Dendritic cell treated with granulocyte-macrophage colony-stimulating factor and Interleukin-4, amounts not matched to agents 40 ng/mL and 50 ng/mL, for 4 days (primary cell): ENCODE results near the gene RNF180.

Source experiments
- H3K27ac Mint-ChIP-seq: one replicate; pipeline ENCODE4 v1.8.0; 2022; ENCODE audit warnings: mild to moderate bottlenecking, mixed read lengths
- H3K27me3 Mint-ChIP-seq: one replicate; pipeline ENCODE4 v1.8.0; 2022; ENCODE audit warnings: mild to moderate bottlenecking, mixed read lengths
- H3K36me3 Mint-ChIP-seq: one replicate; pipeline ENCODE4 v1.8.0; 2022; ENCODE audit warnings: low read depth, mixed read lengths
- H3K4me1 Mint-ChIP-seq: one replicate; pipeline ENCODE4 v1.8.0; 2022; ENCODE audit warnings: low read depth, mixed read lengths
- H3K4me3 Mint-ChIP-seq: one replicate; pipeline ENCODE4 v1.8.0; 2022; ENCODE audit warnings: mild to moderate bottlenecking, moderate library complexity, mixed read lengths
- H3K9me3 Mint-ChIP-seq: one replicate; pipeline ENCODE4 v1.8.0; 2022; ENCODE audit warnings: mixed read lengths
- intact Hi-C: fragments of 100-400 bp; cut with micrococcal nuclease; formaldehyde crosslinking; loops from one replicate; pipeline ENCODE4 v1.15.0; 2022

Gene RNF180

GRCh38 chr5:64418013-64418412 is 252.4 kb downstream of the RNF180 start:
- no peak overlapping the region for H3K4me3 Mint-ChIP-seq
- peaks cover 39% of the 10 kb centered on the region for H3K9me3 Mint-ChIP-seq
- no peak overlapping the region for H3K27ac Mint-ChIP-seq
- intact Hi-C loops, result no loop called here
- no peaks in the 10 kb centered on the region for H3K36me3 Mint-ChIP-seq
- no peaks in the 10 kb centered on the region for H3K27me3 Mint-ChIP-seq
- no peaks in the 10 kb centered on the region for H3K4me1 Mint-ChIP-seq
